GM18517 (cell line): ENCODE measurements around the gene TOMM6.
"Not testable (repeated sequence)": the region's sequence is repeated elsewhere in the genome, so short reads cannot be mapped to it uniquely, and the experiment has no call there.

ENCODE experiments used
- ATAC-seq: cut with Tn5 transposase; IDR thresholded peaks from one replicate; pipeline ENCODE4 v1.9.1; 2021; ENCODE audit warnings: mild to moderate bottlenecking, moderate library complexity; ENCODE audit not compliant: unreplicated experiment

The TOMM6 gene

GRCh38 chr6:41759905-41760579, 27.5 kb upstream of the TOMM6 start:
- ATAC-seq = no peak

GRCh38 chr6:41763470-41763869, 24.0 kb upstream of the TOMM6 start:
- ATAC-seq = no peak

GRCh38 chr6:41766043-41766664, 21.3 kb upstream of the TOMM6 start:
- ATAC-seq = not testable (repeated sequence)

- ATAC-seq = no peak
Measured at GRCh38 chr6:41767112-41767833, 20.2 kb upstream of the TOMM6 start.

DNA sequence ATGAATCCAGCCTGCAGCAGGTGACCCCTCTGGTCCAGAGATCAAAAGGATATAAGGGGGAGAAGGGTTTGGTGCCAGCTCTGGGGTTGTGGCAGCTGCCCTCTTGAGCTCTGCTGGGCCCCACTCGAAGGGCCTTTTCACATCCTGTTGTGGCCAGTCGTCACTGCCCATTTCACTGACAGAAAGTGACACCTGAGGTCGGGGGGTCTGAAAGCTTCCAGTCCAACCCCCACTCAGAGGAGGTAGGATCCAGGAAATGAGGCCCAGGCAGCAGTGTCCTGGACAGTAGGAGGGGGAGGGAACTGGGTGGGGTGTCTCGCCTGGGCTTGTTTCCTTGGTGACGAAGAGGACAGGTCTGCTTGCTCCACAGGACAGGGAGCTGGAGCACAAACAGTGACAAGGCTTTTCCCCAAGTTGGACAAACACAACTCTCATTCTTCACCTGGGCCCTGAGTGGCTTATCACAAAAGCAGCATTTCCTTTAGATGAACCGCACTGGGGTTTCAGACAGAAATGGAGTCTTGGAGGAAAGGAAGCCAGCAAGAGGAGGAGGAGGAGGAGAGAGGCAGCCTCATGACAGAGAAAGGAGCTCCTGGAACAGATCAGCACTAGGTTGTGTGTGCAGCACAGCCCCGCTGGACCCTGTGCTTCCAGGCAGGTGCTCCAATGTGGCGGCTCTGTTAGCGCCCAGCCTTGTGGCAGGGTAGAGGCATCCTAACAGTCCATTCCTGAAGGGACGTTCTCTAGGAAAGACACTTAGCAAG, 18.8 kb upstream of the TOMM6 start:
- ATAC-seq = no peak

DNA sequence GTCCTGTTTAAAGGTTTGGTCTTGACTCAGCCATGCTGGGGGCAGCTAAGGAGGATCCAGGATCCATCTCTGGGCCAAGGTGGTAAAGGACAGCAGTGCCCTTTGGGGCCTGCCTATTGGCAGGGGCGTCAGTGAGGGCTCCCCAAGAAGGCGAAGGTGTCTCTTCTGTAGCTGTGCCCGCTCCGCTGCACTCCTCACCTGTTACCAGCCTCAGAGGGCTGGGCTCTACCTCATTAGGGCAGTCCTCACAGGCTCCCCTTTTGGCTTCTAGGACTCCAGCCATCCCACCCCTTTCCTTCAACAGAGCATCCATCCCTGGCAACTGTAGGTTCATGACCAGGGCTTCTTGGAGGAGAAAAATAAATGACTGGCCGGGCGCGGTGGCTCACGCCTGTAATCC, 18.1 kb upstream of the TOMM6 start:
- ATAC-seq = no peak

DNA sequence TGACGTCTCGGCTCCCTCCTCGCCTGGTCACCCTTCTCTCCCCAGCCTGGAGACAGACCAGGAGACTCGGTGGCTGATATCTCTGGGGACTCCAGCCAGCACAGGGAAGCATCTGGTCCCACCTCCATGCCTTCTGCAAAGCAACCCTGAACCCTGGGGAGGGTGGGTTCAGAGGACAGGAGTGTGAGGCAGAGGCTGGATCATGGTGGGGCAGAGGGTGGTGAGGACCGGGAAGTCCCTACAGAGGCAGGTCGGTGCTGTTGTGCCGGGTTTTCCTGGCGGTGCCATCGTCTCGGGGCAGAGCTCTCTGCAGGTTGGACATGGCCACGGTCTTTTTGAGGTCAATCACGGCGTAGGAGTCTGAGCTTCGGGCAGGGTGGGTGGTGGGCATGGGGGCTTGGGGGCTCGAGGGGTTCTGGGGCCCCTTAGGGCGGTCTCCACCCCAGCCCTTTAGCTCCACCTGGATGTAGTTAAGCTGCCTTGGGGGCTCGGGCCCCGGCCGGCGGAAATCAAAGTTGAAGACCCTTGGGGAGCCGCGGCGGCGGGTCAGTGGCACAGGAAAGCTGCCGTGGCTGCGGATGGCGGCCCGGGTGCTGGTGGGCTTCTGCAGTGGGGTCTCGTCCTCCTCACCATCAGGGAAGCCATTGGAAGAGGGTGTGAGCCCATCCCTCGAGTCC, 17.0 kb upstream of the TOMM6 start:
- ATAC-seq = no peak

DNA sequence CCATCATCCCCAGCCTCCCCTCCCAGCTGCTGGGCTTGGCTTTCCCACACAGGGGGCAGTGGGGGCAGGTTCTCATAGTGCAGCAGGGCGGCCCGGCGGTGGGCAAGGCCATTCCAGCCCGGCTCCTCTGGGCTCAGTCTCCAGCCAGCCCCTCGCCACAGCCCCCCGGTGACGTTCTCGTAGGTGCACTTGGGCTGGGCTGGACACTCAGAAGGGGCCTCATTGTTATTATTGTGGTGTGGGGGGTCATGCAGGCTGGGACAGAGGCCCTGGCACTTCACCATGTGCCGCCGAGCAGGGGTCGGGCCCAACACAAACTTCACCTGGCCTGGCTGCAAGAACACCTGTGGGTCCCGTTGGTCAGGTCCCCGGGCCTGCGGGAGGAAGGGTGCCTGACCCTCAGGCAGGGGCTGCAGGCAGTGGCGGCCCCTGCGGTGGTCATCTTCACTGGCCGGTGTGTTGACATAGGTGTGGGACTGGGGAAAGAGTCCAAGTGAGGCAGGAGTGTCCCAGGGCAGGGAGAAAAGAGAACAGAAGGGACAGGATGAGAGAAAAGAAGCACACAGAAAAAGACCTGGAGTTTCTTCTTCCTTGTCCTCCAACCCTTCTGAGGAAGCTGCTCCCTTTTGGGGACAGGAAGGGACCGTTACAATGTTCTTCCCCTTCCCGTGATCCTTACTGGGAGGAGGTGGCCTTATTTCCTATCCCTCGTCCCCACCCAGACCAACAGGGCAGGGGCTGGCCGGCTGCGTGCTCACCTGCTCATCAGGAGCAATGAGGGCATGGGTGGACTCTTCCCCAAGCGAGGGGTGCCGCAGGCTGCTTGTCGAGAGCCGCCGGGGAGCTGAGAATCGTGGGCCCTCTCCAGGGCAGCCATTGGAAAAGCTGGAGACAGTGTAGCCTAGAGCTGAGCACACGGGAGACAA, 16.2 kb upstream of the TOMM6 start:
- no peak for ATAC-seq

DNA sequence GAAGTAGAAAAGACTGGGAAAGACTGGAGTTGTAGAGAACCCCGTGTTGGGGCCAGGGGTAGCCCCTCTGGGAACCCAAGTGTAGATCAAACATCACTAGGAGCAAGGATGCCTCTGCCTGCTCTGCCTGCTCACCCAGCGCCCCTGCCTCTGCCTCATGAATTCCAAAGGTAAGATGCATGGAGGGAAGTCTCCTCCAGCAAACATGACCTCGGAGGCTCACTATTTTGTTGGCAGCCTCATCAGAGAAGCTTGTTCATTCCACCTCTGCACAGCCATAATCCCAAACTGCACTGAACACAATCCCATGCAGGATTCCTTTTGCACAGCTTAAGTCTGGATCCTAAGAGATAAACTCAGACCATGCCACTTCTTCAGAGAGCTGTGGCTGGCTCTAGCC, 12.7 kb upstream of the TOMM6 start:
- no peak for ATAC-seq

GRCh38 chr6:41775293-41775882, 12.1 kb upstream of the TOMM6 start:
- ATAC-seq = no peak

GRCh38 chr6:41777551-41778285, 9.8 kb upstream of the TOMM6 start:
- ATAC-seq = no peak

GRCh38 chr6:41778895-41779294, 8.6 kb upstream of the TOMM6 start:
- no peak for ATAC-seq

DNA sequence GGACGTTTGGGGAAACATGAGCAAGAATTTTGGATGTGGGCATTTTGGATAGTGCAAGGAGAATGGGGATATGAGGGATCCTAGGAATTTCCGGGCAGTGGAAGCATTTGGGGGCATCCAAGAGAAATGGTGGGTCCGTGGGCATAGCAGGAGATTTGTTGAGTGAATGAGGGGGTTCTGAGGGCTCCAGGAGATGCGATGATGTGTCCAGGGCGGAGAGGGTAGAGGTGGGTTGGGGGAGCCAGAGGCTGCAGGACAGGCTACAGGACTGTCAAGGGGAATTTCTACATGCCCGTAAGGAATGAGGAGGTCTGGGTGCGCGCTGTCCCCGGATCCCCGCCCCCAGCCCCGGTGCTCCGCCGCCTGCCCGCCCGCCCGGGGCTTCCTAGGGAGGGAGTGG, 8.2 kb upstream of the TOMM6 start:
- no peak for ATAC-seq

- peak; percentile 94 for ATAC-seq
Measured at GRCh38 chr6:41779788-41780550, 7.5 kb upstream of the TOMM6 start, which contains the start of gene FRS3. Gene FRS3 (minus strand): TSS chr6:41779900. CDS start chr6:41776987, 2,913 bp downstream.

GRCh38 chr6:41780551-41781365, 6.7 kb upstream of the TOMM6 start, which contains the start of gene PRICKLE4:
Gene PRICKLE4 (plus strand): TSS chr6:41780782. CDS start chr6:41783474, 2,692 bp downstream.
- ATAC-seq = no peak

- ATAC-seq = no peak
Measured at GRCh38 chr6:41781366-41781730, 6.1 kb upstream of the TOMM6 start.
